Stimulated activated CD4-positive, alpha-beta T cell treated with anti-CD3 and anti-CD28 coated beads, Interleukin-12 subunit alpha, Interleukin-12 subunit beta, amount 100 ng/mL, for 24 hours (primary cell): ENCODE data around the gene GALNT17.

ENCODE experiments used
- DNase-seq, 2 experiments: peaks; one replicate each; pipeline ENCODE4 v3.0.0-alpha.2; 2020; ENCODE audit warnings: low read depth in 2 of 2

GALNT17 gene

DNA sequence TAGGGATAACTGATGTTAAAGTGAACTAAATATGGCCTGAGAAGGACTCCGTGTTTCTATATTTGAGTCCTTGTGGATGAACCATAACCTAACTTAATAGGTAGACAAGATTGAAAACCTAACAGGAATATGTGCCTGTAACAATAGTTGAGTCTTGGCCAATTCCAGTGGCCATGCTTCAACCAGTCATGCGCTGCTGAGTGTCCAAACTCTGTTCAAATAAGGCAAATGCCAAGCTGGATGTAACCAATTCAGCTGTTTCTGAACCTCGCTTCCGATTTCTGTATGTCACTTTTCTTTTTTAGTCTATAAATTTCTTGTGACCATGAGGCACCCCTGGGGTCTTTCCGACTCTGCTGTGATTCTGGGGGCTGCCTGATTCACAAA, 608.2 kb downstream of the GALNT17 start:
- DNase-seq = no peak

- DNase-seq = no peak
Observed at GRCh38 chr7:71746006-71746405, 614.1 kb downstream of the GALNT17 start.

- DNase-seq = no peak
Observed at GRCh38 chr7:71750290-71750689, 618.3 kb downstream of the GALNT17 start.

GRCh38 chr7:71752171-71752935, 620.4 kb downstream of the GALNT17 start:
- DNase-seq = peak in 1 of 2 experiments; percentile 33

- DNase-seq = no peak
Observed at GRCh38 chr7:71753236-71753635, 621.3 kb downstream of the GALNT17 start.

GRCh38 chr7:71753956-71754664, 622.2 kb downstream of the GALNT17 start:
- DNase-seq = no peak

- DNase-seq = no peak
Observed at GRCh38 chr7:71754828-71755227, 622.9 kb downstream of the GALNT17 start.

DNA sequence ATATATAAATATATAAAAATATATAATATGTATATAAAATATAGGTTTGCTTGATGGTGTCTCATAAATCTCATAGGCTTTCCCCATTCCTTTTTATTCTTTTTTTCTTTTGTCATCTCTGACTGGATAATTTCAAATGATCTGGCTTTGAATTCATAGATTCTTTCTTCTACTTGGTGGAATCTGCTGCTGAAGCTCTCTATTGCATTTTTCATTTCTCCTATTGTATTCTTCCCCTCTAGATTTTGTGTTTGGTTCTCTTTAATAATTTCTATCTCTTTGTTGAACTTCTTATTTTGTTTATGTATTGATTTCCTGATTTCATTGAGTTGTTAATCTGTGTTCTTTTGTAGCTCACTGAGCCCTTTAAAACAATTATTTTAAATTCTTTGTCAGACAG, 629.4 kb downstream of the GALNT17 start:
- no peak for DNase-seq
